OCI-LY7 (cell line): Measurements from ENCODE around the gene ZNF609. TPM values are rescaled to one million over a fixed set of nuclear protein-coding genes. Genes with fewer than 3 reads are reported as not detected.
"Not testable (repeated sequence)": the region's sequence is repeated elsewhere in the genome, so short reads cannot be mapped to it uniquely, and the experiment has no call there.

Experiments
- BruUV-seq: library from RNA; stranded (reverse); fragments of 400-500 nt; replicated peaks from 2 replicates; lab custom pipeline; 2021; lab: Mats Ljungman, UMichigan
- CTCF ChIA-PET: fragments of 300-600 bp; sonication (Branson Sonifier 250); formaldehyde crosslinking; loops from one replicate; lab custom pipeline; 2022; ENCODE audit warnings: antibody characterized with exemption; ENCODE audit not compliant: unreplicated experiment; lab: Charles Lee
- POLR2A ChIA-PET: fragments of 300-600 bp; sonication (Branson Sonifier 250); formaldehyde crosslinking; loops from one replicate; lab custom pipeline; 2022; ENCODE audit warnings: antibody characterized with exemption; lab: Charles Lee
- DNase-seq: peaks from one replicate; pipeline ENCODE4 v3.0.0-alpha.2; 2015; ENCODE audit warnings: low spot score
- H2AFZ ChIP-seq: fragments of 200-600 bp; sonication (generic), shearing (Covaris generic); 2 replicates; pipeline ENCODE4 v1.6.1; 2014; ENCODE audit warnings: mild to moderate bottlenecking, antibody characterized with exemption, low read length, moderate library complexity
- H3K27ac ChIP-seq: fragments of 200-600 bp; sonication (generic); 2 replicates; pipeline ENCODE4 v1.5.1; 2014; ENCODE audit warnings: mixed run types, low read depth, mild to moderate bottlenecking, moderate library complexity, low read length, inconsistent platforms; ENCODE audit not compliant: poor library complexity, severe bottlenecking
- H3K36me3 ChIP-seq: fragments of 200-600 bp; sonication (generic); 2 replicates; pipeline ENCODE4 v1.6.1; 2014; ENCODE audit warnings: mild to moderate bottlenecking, antibody characterized with exemption, low read length, moderate library complexity, mixed read lengths; ENCODE audit not compliant: insufficient read depth
- H3K4me1 ChIP-seq: fragments of 200-600 bp; sonication (generic); 2 replicates; pipeline ENCODE4 v1.5.1; 2014; ENCODE audit warnings: mild to moderate bottlenecking, low read length; ENCODE audit not compliant: insufficient read depth, poor library complexity, severe bottlenecking
- H3K4me2 ChIP-seq: fragments of 200-600 bp; sonication (generic); 2 replicates; pipeline ENCODE4 v1.6.1; 2014; ENCODE audit warnings: mild to moderate bottlenecking, low read length
- H3K4me3 ChIP-seq: fragments of 200-600 bp; sonication (generic); 2 replicates; pipeline ENCODE4 v1.5.1; 2014; ENCODE audit warnings: mild to moderate bottlenecking, low read depth, low read length; ENCODE audit not compliant: poor library complexity, severe bottlenecking
- H3K79me2 ChIP-seq: fragments of 200-600 bp; sonication (generic); 2 replicates; pipeline ENCODE4 v1.6.1; 2016; ENCODE audit warnings: low read depth, mild to moderate bottlenecking, low read length, moderate library complexity, mixed read lengths; ENCODE audit not compliant: insufficient read depth
- H3K9me2 ChIP-seq: fragments of 200-600 bp; sonication (generic); 2 replicates; pipeline ENCODE4 v1.6.1; 2016; ENCODE audit warnings: mild to moderate bottlenecking, low read length, mixed read lengths; ENCODE audit not compliant: insufficient read depth
- H3K9me3 ChIP-seq: fragments of 200-600 bp; sonication (generic); 2 replicates; pipeline ENCODE4 v1.6.1; 2014; ENCODE audit warnings: mild to moderate bottlenecking, mixed run types, low read length, mixed read lengths
- H4K20me1 ChIP-seq: fragments of 200-600 bp; sonication (generic); 2 replicates; pipeline ENCODE4 v1.6.1; 2014; ENCODE audit warnings: mild to moderate bottlenecking, antibody characterized with exemption, low read length, moderate library complexity, mixed read lengths; ENCODE audit not compliant: insufficient read depth
- CTCF ChIP-seq: fragments of 200-600 bp; sonication (generic); conservative IDR thresholded peaks from 2 replicates; pipeline ENCODE4 v1.5.1; 2014; ENCODE audit warnings: mild to moderate bottlenecking, antibody characterized with exemption, low read length, moderate library complexity, mixed read lengths
- EZH2phosphoT487 ChIP-seq: fragments of 200-600 bp; sonication (generic); IDR thresholded peaks from 2 replicates; pipeline ENCODE4 v1.6.1; 2018; ENCODE audit warnings: low read depth, borderline replicate concordance, mild to moderate bottlenecking, mixed run types, antibody characterized with exemption, low read length, moderate library complexity, mixed read lengths
- intact Hi-C: fragments of 100-400 bp; cut with micrococcal nuclease; formaldehyde crosslinking; loops from one replicate; pipeline ENCODE4 v1.10.0; 2022; ENCODE audit not compliant: unreplicated experiment
- total RNA-seq, 2 experiments: library from RNA; depleted of rRNA in 1 of 2; stranded (reverse); fragments of >200 nt in 1 of 2; shearing (Covaris generic) in 1 of 2; gene quantifications; 2 replicates each; pipeline ENCODE4 v1.2.3, GENCODE V29; 2014 to 2022

Gene ZNF609
- total RNA-seq, 2 experiments from 2014 or later = 17.2 to 35.1 TPM

GRCh38 chr15:64493641-64494040 lies 33.3 kb downstream of the ZNF609 start:
- Histone ChIP-seq H3K4me3 (no peak overlapping the region), H4K20me1 (0 out of 2 replicates have a peak, but pooled peaks cover 4% of the 10 kb centered on the region)

GRCh38 chr15:64495968-64496367 lies 35.6 kb downstream of the ZNF609 start:
- H3K4me2 ChIP-seq, CTCF ChIA-PET, H3K4me3 ChIP-seq, H2AFZ ChIP-seq, DNase-seq, H3K4me1 ChIP-seq, H3K9me2 ChIP-seq, H4K20me1 ChIP-seq, H3K27ac ChIP-seq, H3K79me2 ChIP-seq, intact Hi-C loops, POLR2A ChIA-PET, BruUV-seq, H3K9me3 ChIP-seq: not testable (repeated sequence)
- peaks cover 29% of the 10 kb centered on the region; the same call in 1 of the 2 replicates for H3K36me3 ChIP-seq

More at GRCh38 chr15:64493641-64494040, 33.3 kb downstream of the ZNF609 start:
- intact Hi-C loops = no loop called here
- Histone ChIP-seq H3K27ac (no peak overlapping the region), H3K9me3 (no peaks in the 10 kb centered on the region), H3K36me3 (peaks cover 16% of the 10 kb centered on the region; the same call in 1 of the 2 replicates), H3K4me2 (no peak overlapping the region), H3K4me1 (no peaks in the 10 kb centered on the region), H3K79me2 (no peaks in the 10 kb centered on the region), H2AFZ (no peak overlapping the region), H3K9me2 (no peaks in the 10 kb centered on the region)
- ChIA-PET POLR2A (no interaction called here), CTCF (no interaction called here)
- no peak for TF ChIP-seq CTCF
- no peak for TF ChIP-seq EZH2phosphoT487
- no peak for DNase-seq
- no TSS peak for BruUV-seq

- H3K9me3 ChIP-seq = no peaks in the 10 kb centered on the region
- no TSS peak for BruUV-seq
- no peak overlapping the region for H3K4me2 ChIP-seq
- ChIA-PET POLR2A (interaction anchor here (0.5 to 2.2 kb wide), 3 partner anchors 13 to 66 kb away, joined by 3 to 5 read pairs (median 3); no protein-coding TSS in a partner anchor), CTCF (no interaction called here)
- H3K4me3 ChIP-seq = no peak overlapping the region
- H3K36me3 ChIP-seq = peaks cover 58% of the 10 kb centered on the region; the same call in 1 of the 2 replicates
- H4K20me1 ChIP-seq = no peaks in the 10 kb centered on the region
- TF ChIP-seq CTCF = no peak
- TF ChIP-seq EZH2phosphoT487 = no peak
- H3K9me2 ChIP-seq = no peaks in the 10 kb centered on the region
- peaks cover 23% of the 10 kb centered on the region for H3K4me1 ChIP-seq
- no peak for DNase-seq
- H3K27ac ChIP-seq = no peak overlapping the region
- no peak overlapping the region for H2AFZ ChIP-seq
- intact Hi-C loops = no loop called here
- H3K79me2 ChIP-seq = peaks cover 12% of the 10 kb centered on the region; the same call in 1 of the 2 replicates
These were observed 40.5 kb downstream of the ZNF609 start for GRCh38 chr15:64500695-64501395.
